HepG2 (cell line): Measurements from ENCODE around the gene LGALS8. TPM values are rescaled to one million over a fixed set of nuclear protein-coding genes. Genes with fewer than 3 reads are reported as not detected.

ENCODE experiments used
- GABPB1 ChIP-seq: IDR thresholded peaks from 2 replicates; pipeline ENCODE4 v1.6.1; 2016; ENCODE audit warnings: mild to moderate bottlenecking, missing genetic modification reagents, moderate library complexity, missing compliant biosample characterization
- HNRNPH1 ChIP-seq: fragments of 200-400 bp; formaldehyde crosslinking; optimal IDR thresholded peaks from 2 replicates; pipeline ENCODE3; 2017; ENCODE audit warnings: mild to moderate bottlenecking, low read depth, low read length
- MBD4 ChIP-seq: IDR thresholded peaks from 2 replicates; pipeline ENCODE4 v1.6.1; 2012; ENCODE audit warnings: low read length, inconsistent platforms, borderline replicate concordance
- PTBP1 ChIP-seq: fragments of 200-400 bp; formaldehyde crosslinking; IDR thresholded peaks from 2 replicates; pipeline ENCODE4 v1.6.1; 2018; ENCODE audit warnings: low read length, low read depth; ENCODE audit not compliant: poor library complexity, severe bottlenecking
- SMYD3 ChIP-seq: sonication (generic); formaldehyde crosslinking; IDR thresholded peaks from 2 replicates; pipeline ENCODE4 v1.8.1; 2023; ENCODE audit warnings: mild to moderate bottlenecking, missing genetic modification reagents
- SNAI1 ChIP-seq: sonication (generic); formaldehyde crosslinking; IDR thresholded peaks from 2 replicates; pipeline ENCODE4 v1.5.0; 2020; ENCODE audit warnings: mild to moderate bottlenecking, missing genetic modification reagents, borderline replicate concordance
- SPEN ChIP-seq: sonication (generic); formaldehyde crosslinking; IDR thresholded peaks from 2 replicates; pipeline ENCODE4 v1.5.1; 2020; ENCODE audit warnings: low read depth, mild to moderate bottlenecking, missing genetic modification reagents
- ZNF17 ChIP-seq: sonication (generic); formaldehyde crosslinking; IDR thresholded peaks from 2 replicates; pipeline ENCODE4 v1.5.0; 2020; ENCODE audit warnings: mild to moderate bottlenecking, missing genetic modification reagents
- ZNF550 ChIP-seq: sonication (generic); formaldehyde crosslinking; IDR thresholded peaks from 2 replicates; pipeline ENCODE4 v1.4.0; 2020; ENCODE audit warnings: mild to moderate bottlenecking, missing genetic modification reagents, borderline replicate concordance
- ZNF552 ChIP-seq: sonication (generic); formaldehyde crosslinking; IDR thresholded peaks from 2 replicates; pipeline ENCODE4 v1.9.0; 2022; ENCODE audit warnings: missing genetic modification reagents, mild to moderate bottlenecking, borderline replicate concordance
- polyA plus RNA-seq, 8 experiments: library from polyadenylated mRNA; depleted of rRNA in 3 of 8; stranded (reverse) in 7 of 8; unstranded in 1 of 8; fragments of >200 nt; fragmentation: Illumina TruSeq in 4 of 8; extraction: Trizol in 4 of 8; gene quantifications; 2 replicates each; pipeline versions ENCODE4 v1.2.1 to v1.2.3, GENCODE V29; 2011 to 2016; ENCODE audit warnings: low read depth in 4 of 8, missing spikeins in 1 of 8, mixed read lengths in 1 of 8; ENCODE audit not compliant: insufficient read depth in 1 of 8
- total RNA-seq, 5 experiments: library from RNA; depleted of rRNA; stranded (reverse); fragments of >200 nt; fragmentation: Illumina TruSeq; extraction: Trizol; gene quantifications; 2 replicates each; pipeline ENCODE4 v1.2.3, GENCODE V29; 2016; ENCODE audit warnings: low read depth in 1 of 5
- TF ChIP-seq, protein P1 (sequence below): sonication (generic); formaldehyde crosslinking; IDR thresholded peaks from 2 replicates; pipeline ENCODE4 v1.5.0; 2020; ENCODE audit warnings: mild to moderate bottlenecking, missing genetic modification reagents, borderline replicate concordance
- TF ChIP-seq, protein P2 (sequence below): sonication (generic); formaldehyde crosslinking; conservative IDR thresholded peaks from 2 replicates; pipeline ENCODE4 v1.4.0; 2020; ENCODE audit warnings: missing genetic modification reagents
- TF ChIP-seq, protein P3 (sequence below): sonication (generic); formaldehyde crosslinking; IDR thresholded peaks from 2 replicates; pipeline ENCODE4 v1.4.0; 2020; ENCODE audit warnings: low read depth, mild to moderate bottlenecking, missing genetic modification reagents
- TF ChIP-seq, protein P4 (sequence below): sonication (generic); formaldehyde crosslinking; IDR thresholded peaks from 2 replicates; pipeline ENCODE4 v1.4.0; 2020; ENCODE audit warnings: missing genetic modification reagents
- TF ChIP-seq, protein P5 (sequence below): sonication (generic); formaldehyde crosslinking; IDR thresholded peaks from 2 replicates; pipeline ENCODE4 v1.4.0; 2020; ENCODE audit warnings: missing genetic modification reagents, mild to moderate bottlenecking, borderline replicate concordance
- TF ChIP-seq, protein P6 (sequence below): sonication (generic); formaldehyde crosslinking; IDR thresholded peaks from 2 replicates; pipeline ENCODE4 v1.4.0; 2020; ENCODE audit warnings: missing genetic modification reagents

The LGALS8 gene
- total and polyA plus RNA-seq, 2 of the 13 experiments (the other 11 are each of a cell fraction or from before 2014, with no cell fraction given), result 29.3 to 185 TPM

DNA sequence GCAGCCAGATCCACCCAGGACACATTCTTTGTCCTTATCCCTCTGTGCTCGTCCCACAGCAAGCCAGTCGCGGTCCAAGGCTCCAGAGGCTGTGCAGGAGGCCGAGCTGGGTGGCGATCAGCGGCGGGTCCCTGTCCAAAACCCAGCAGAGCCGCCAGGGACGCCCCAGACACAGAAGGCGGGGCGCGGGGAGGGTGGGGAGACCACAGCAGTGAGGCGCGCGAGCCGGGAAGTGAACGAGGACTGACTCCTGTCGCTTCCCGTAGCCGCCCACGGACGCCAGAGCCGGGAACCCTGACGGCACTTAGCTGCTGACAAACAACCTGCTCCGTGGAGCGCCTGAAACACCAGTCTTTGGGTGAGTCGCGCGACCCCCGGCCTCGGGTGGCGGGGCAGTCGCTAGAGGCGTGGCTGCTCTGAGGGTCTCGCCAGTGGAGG is at the start of gene LGALS8 (continued):
- TF ChIP-seq, protein P1, sequence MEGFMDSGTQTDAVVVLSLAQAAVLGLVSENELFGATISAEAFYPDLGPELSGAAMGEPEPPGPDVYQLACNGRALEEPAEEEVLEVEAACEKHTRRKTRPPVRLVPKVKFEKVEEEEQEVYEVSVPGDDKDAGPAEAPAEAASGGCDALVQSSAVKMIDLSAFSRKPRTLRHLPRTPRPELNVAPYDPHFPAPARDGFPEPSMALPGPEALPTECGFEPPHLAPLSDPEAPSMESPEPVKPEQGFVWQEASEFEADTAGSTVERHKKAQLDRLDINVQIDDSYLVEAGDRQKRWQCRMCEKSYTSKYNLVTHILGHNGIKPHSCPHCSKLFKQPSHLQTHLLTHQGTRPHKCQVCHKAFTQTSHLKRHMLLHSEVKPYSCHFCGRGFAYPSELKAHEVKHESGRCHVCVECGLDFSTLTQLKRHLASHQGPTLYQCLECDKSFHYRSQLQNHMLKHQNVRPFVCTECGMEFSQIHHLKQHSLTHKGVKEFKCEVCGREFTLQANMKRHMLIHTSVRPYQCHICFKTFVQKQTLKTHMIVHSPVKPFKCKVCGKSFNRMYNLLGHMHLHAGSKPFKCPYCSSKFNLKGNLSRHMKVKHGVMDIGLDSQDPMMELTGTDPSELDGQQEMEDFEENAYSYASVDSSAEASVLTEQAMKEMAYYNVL (CRISPR knock-in tag), result peak; percentile 52; the same call in 1 of the 2 replicates
- TF ChIP-seq HNRNPH1 (no peak), PTBP1 (peak; percentile 44), SMYD3 (peak; percentile 12; the same call in 1 of the 2 replicates), ZNF550 (CRISPR knock-in tag) (0 out of 2 replicates have a peak, but pooled peaks have one; percentile 20), ZNF552 (peak; percentile 18; the same call in 1 of the 2 replicates), MBD4 (no peak), SNAI1 (CRISPR knock-in tag) (peak; percentile 54; the same call in 1 of the 2 replicates), ZNF17 (CRISPR knock-in tag) (0 out of 2 replicates have a peak, but pooled peaks have one; percentile 68), SPEN (CRISPR knock-in tag) (peak; percentile 34), GABPB1 (peak; percentile 79)
- TF ChIP-seq, protein P2, sequence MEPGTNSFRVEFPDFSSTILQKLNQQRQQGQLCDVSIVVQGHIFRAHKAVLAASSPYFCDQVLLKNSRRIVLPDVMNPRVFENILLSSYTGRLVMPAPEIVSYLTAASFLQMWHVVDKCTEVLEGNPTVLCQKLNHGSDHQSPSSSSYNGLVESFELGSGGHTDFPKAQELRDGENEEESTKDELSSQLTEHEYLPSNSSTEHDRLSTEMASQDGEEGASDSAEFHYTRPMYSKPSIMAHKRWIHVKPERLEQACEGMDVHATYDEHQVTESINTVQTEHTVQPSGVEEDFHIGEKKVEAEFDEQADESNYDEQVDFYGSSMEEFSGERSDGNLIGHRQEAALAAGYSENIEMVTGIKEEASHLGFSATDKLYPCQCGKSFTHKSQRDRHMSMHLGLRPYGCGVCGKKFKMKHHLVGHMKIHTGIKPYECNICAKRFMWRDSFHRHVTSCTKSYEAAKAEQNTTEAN (CRISPR knock-in tag), result 0 out of 2 replicates have a peak, but pooled peaks have one; percentile 35
- TF ChIP-seq, protein P3, sequence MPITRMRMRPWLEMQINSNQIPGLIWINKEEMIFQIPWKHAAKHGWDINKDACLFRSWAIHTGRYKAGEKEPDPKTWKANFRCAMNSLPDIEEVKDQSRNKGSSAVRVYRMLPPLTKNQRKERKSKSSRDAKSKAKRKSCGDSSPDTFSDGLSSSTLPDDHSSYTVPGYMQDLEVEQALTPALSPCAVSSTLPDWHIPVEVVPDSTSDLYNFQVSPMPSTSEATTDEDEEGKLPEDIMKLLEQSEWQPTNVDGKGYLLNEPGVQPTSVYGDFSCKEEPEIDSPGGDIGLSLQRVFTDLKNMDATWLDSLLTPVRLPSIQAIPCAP (CRISPR knock-in tag), result 0 out of 2 replicates have a peak, but pooled peaks have one; percentile 15
- TF ChIP-seq, protein P4, sequence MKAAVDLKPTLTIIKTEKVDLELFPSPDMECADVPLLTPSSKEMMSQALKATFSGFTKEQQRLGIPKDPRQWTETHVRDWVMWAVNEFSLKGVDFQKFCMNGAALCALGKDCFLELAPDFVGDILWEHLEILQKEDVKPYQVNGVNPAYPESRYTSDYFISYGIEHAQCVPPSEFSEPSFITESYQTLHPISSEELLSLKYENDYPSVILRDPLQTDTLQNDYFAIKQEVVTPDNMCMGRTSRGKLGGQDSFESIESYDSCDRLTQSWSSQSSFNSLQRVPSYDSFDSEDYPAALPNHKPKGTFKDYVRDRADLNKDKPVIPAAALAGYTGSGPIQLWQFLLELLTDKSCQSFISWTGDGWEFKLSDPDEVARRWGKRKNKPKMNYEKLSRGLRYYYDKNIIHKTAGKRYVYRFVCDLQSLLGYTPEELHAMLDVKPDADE (CRISPR knock-in tag), result 0 out of 2 replicates have a peak, but pooled peaks have one; percentile 30
- TF ChIP-seq, protein P5, sequence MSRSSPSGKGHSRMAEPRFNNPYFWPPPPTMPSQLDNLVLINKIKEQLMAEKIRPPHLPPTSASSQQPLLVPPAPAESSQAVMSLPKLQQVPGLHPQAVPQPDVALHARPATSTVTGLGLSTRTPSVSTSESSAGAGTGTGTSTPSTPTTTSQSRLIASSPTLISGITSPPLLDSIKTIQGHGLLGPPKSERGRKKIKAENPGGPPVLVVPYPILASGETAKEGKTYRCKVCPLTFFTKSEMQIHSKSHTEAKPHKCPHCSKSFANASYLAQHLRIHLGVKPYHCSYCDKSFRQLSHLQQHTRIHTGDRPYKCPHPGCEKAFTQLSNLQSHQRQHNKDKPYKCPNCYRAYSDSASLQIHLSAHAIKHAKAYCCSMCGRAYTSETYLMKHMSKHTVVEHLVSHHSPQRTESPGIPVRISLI (CRISPR knock-in tag), result no peak
- TF ChIP-seq, protein P6, sequence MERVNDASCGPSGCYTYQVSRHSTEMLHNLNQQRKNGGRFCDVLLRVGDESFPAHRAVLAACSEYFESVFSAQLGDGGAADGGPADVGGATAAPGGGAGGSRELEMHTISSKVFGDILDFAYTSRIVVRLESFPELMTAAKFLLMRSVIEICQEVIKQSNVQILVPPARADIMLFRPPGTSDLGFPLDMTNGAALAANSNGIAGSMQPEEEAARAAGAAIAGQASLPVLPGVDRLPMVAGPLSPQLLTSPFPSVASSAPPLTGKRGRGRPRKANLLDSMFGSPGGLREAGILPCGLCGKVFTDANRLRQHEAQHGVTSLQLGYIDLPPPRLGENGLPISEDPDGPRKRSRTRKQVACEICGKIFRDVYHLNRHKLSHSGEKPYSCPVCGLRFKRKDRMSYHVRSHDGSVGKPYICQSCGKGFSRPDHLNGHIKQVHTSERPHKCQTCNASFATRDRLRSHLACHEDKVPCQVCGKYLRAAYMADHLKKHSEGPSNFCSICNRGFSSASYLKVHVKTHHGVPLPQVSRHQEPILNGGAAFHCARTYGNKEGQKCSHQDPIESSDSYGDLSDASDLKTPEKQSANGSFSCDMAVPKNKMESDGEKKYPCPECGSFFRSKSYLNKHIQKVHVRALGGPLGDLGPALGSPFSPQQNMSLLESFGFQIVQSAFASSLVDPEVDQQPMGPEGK, result peak; percentile 35; the same call in 1 of the 2 replicates
